GM12873 (cell line): ENCODE data around the gene VWC2L.

Source experiments
- CTCF ChIP-seq: IDR thresholded peaks from 2 replicates; pipeline ENCODE4 v1.5.1; 2012; ENCODE audit warnings: low read depth, mild to moderate bottlenecking, moderate library complexity, low read length, control low read depth; ENCODE audit not compliant: insufficient read depth; ENCODE audit errors: missing control alignments

Gene VWC2L

GRCh38 chr2:214550786-214551185, 139.9 kb downstream of the VWC2L start:
- no peak for TF ChIP-seq CTCF

DNA sequence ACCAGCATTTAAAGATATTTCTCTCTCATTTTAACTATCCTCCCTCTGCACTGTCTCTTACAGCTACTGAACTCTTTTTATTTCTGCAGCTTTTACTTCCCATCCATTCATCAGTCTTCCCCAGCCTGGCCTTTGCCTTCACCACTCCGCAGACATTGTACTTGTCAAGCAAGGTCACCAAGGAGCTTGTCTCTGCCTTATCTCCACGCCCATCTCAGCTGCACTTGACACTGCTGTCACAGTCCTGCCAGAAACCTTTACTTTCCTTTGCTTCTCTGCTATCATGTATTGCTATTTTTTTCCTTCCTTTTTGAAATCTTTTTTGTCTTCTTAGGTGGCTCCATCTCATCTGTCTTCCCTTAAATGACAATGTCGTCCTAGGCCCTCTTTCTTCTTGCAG, 147.0 kb downstream of the VWC2L start:
- TF ChIP-seq CTCF = no peak

DNA sequence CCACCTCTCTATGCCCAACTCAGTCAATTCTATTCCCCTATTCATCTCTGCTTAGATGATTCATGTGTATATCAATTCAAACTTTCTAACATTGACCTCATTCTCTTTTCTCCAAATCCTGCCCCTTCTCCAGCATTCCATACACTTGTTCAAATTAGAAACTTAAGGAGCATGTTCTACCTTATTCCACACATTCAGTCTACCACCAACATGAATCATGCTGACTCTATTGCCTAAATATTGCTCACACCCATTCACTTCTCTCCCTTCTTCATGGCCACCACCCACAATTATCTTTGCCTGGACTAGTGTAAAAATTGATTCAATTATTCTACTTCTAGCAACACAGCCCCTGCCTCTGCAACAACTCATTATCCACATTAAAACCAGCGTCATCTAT, 147.5 kb downstream of the VWC2L start:
- TF ChIP-seq CTCF = no peak

DNA sequence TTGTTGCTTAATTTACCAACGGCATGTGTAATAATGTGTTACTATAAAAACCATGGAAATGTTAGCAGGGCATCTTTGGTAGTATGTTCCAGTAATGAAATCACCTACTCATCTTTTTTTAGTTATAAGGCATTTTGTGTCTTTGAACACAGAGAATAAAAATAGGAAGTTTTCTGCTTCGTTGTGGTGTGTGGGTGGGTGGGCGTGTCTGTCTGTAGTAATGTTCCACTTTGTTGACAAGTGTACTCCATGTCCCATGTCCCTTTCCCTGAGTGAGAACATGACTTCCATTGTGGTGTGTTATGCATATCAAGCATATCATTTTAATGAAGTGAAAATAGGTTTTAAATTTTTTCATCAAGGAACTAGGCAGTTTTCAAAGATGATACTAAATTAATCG, 149.3 kb downstream of the VWC2L start:
- no peak for TF ChIP-seq CTCF

GRCh38 chr2:214560618-214561190, 149.8 kb downstream of the VWC2L start:
- TF ChIP-seq CTCF = no peak

DNA sequence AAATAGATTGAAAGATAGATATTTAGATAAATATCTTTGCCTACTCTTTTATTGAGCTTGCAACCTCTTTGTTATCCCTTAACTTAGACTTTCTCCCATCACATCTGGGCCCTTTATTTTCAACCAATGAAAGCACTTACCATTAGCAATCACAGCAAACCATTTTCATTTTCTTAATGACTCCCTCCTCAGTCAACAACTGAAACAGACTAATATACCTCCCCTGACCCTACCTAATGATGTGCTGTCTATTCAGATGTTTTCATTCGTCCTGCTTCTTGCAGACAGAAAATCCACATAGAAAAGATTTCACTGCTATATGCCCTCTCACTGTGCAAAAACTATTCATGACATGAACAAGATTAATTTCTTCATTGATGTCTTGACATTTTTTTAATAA, 154.4 kb downstream of the VWC2L start:
- TF ChIP-seq CTCF = no peak

DNA sequence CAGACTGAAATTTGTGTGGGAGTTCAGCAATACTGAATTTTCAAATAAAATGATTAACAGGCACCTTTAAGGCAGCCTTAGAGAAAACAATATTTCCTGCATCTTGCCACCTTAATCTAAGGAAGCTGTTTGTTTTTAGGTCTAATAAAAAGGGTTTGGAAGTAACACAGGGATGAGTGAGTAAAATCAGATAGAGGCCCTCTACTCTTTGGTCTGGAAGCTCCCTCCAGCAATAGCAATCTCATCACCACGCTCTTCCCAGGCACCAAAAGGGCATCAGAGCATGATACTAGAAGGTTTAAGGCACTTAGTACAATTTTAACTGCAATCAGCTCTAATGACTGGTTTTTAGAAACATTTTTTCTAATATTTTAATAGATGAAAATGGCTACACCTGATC, 155.6 kb downstream of the VWC2L start:
- no peak for TF ChIP-seq CTCF

- no peak for TF ChIP-seq CTCF
Observed at GRCh38 chr2:214569419-214570035, 158.7 kb downstream of the VWC2L start.
